Ramos (cell line): ENCODE measurements around the gene GPI.
"Not testable (repeated sequence)": the region's sequence is repeated elsewhere in the genome, so short reads cannot be mapped to it uniquely, and the experiment has no call there.

Source experiments
- in situ Hi-C: fragments of 300-500 bp; cut with MboI; formaldehyde crosslinking; loops from one replicate; pipeline ENCODE4 v1.14.3; 2022; ENCODE audit warnings: low sequenced_read_pairs; ENCODE audit not compliant: unreplicated experiment

Gene GPI

GRCh38 chr19:34365463-34366401, 736 bp downstream of the GPI start:
- in situ Hi-C loops: no loop called here

- in situ Hi-C loops: no loop called here
These were observed 2.0 kb downstream of the GPI start for GRCh38 chr19:34366738-34367623.

GRCh38 chr19:34367624-34367957, 2.6 kb downstream of the GPI start:
- in situ Hi-C loops: no loop called here

- in situ Hi-C loops: no loop called here
These were observed 3.3 kb downstream of the GPI start for GRCh38 chr19:34368338-34368737.

- in situ Hi-C loops: not testable (repeated sequence)
These were observed 4.2 kb downstream of the GPI start for GRCh38 chr19:34369166-34369565.

- in situ Hi-C loops: no loop called here
These were observed 5.1 kb downstream of the GPI start for GRCh38 chr19:34370117-34370516.

GRCh38 chr19:34370983-34371382, 6.0 kb downstream of the GPI start:
- in situ Hi-C loops: no loop called here

GRCh38 chr19:34373601-34374288, 8.7 kb downstream of the GPI start:
- in situ Hi-C loops: no loop called here

- in situ Hi-C loops: no loop called here
These were observed 10.6 kb downstream of the GPI start for GRCh38 chr19:34375598-34375997.

GRCh38 chr19:34380639-34381241, 15.7 kb downstream of the GPI start:
- in situ Hi-C loops: no loop called here

GRCh38 chr19:34381399-34382251, 16.6 kb downstream of the GPI start:
- in situ Hi-C loops: no loop called here

- in situ Hi-C loops: no loop called here
These were observed 17.5 kb downstream of the GPI start for GRCh38 chr19:34382471-34382870.

- in situ Hi-C loops: no loop called here
These were observed 18.6 kb downstream of the GPI start for GRCh38 chr19:34383599-34383998.

- in situ Hi-C loops: no loop called here
These were observed 21.8 kb downstream of the GPI start for GRCh38 chr19:34386645-34387445.

GRCh38 chr19:34387446-34387810, 22.4 kb downstream of the GPI start:
- in situ Hi-C loops: no loop called here

GRCh38 chr19:34388745-34389144, 23.7 kb downstream of the GPI start:
- in situ Hi-C loops: not testable (repeated sequence)

GRCh38 chr19:34391813-34392212, 26.8 kb downstream of the GPI start:
- in situ Hi-C loops: no loop called here

GRCh38 chr19:34393031-34393430, 28.0 kb downstream of the GPI start:
- in situ Hi-C loops: no loop called here

GRCh38 chr19:34393629-34394028, 28.6 kb downstream of the GPI start:
- in situ Hi-C loops: no loop called here
